B cell (primary cell): Measurements from ENCODE around the gene PREX1. TPM values are rescaled to one million over a fixed set of nuclear protein-coding genes. Genes with fewer than 3 reads are reported as not detected.

Experiments used
- ATAC-seq: fragments of 200-7000 bp; cut with Tn5 transposase; one replicate; pipeline ENCODE4 v1.10.0; 2021; ENCODE audit warnings: low read depth, mild to moderate bottlenecking, moderate number of reproducible peaks, moderate library complexity
- CTCF ChIA-PET: fragments of 350-600 bp; sonication (Branson Sonifier 250); formaldehyde crosslinking; loops from one replicate; lab custom pipeline; 2021; ENCODE audit warnings: antibody characterized with exemption, inconsistent platforms; lab: Charles Lee
- POLR2A ChIA-PET: fragments of 350-600 bp; sonication (Branson Sonifier 250); formaldehyde crosslinking; loops from one replicate; lab custom pipeline; 2021; ENCODE audit warnings: antibody characterized with exemption; lab: Charles Lee
- DNase-seq: peaks from one replicate; pipeline ENCODE4 v3.0.0; 2013
- H2AFZ ChIP-seq: 2 replicates; pipeline ENCODE4 v1.6.1; 2012; ENCODE audit warnings: mild to moderate bottlenecking, low read depth, low read length; ENCODE audit not compliant: insufficient read depth, poor library complexity, severe bottlenecking
- H3K27ac ChIP-seq, 2 donors: 1 replicate in 1 of 2; 2 replicates in 1 of 2; pipeline ENCODE4 v1.5.1; 2012 to 2013; ENCODE audit warnings: low read length in 2 of 2, mild to moderate bottlenecking in 2 of 2, moderate library complexity in 1 of 2
- H3K27me3 ChIP-seq, 4 experiments: fragments of 200-600 bp in 1 of 4; sonication (generic) in 1 of 4; replicated peaks in 1 of 4; 1 replicate in 2 of 4; 2 replicates in 2 of 4; pipeline versions ENCODE4 v1.6.1 to v1.7.0; 2013 to 2016; ENCODE audit warnings: low read length in 3 of 4, mild to moderate bottlenecking in 2 of 4, mixed read lengths in 1 of 4, moderate library complexity in 1 of 4; ENCODE audit not compliant: insufficient read depth in 4 of 4, control insufficient read depth in 3 of 4; ENCODE audit errors: control extremely low read depth in 1 of 4
- H3K36me3 ChIP-seq, 2 experiments: replicated peaks in 1 of 2; 1 replicate in 1 of 2; 2 replicates in 1 of 2; pipeline versions ENCODE4 v1.6.1 to v1.7.1; 2013; ENCODE audit warnings: low read length in 1 of 2; ENCODE audit not compliant: insufficient read depth in 2 of 2, control insufficient read depth in 1 of 2; ENCODE audit errors: control extremely low read depth in 1 of 2, extremely low read depth in 1 of 2
- H3K4me1 ChIP-seq, 2 donors: fragments of 200-600 bp in 1 of 2; sonication (generic) in 1 of 2; 1 replicate in 1 of 2; 2 replicates in 1 of 2; pipeline versions ENCODE4 v1.5.1 to v1.6.1; 2013 to 2017; ENCODE audit warnings: low read length in 2 of 2; ENCODE audit not compliant: control insufficient read depth in 2 of 2, insufficient read depth in 2 of 2
- H3K4me2 ChIP-seq: replicated peaks from 2 replicates; pipeline ENCODE3; 2012; ENCODE audit warnings: mild to moderate bottlenecking, low read depth, low read length; ENCODE audit not compliant: poor library complexity, severe bottlenecking
- H3K4me3 ChIP-seq, 5 experiments: fragments of 200-600 bp in 1 of 5; sonication (generic) in 1 of 5; 1 replicate in 3 of 5; 2 replicates in 2 of 5; pipeline versions ENCODE4 v1.5.1 to v1.7.0; 2011 to 2016; ENCODE audit warnings: low read length in 4 of 5, mild to moderate bottlenecking in 4 of 5, low read depth in 2 of 5, control low read depth in 1 of 5, moderate library complexity in 1 of 5; ENCODE audit not compliant: insufficient read depth in 1 of 5; ENCODE audit errors: control extremely low read depth in 1 of 5, extremely low read depth in 1 of 5
- H3K79me2 ChIP-seq: fragments of 200-600 bp; sonication (generic); one replicate; pipeline ENCODE4 v1.6.0; 2016; ENCODE audit warnings: low read length; ENCODE audit not compliant: control insufficient read depth, insufficient read depth
- H3K9ac ChIP-seq: fragments of 200-600 bp; sonication (generic); 2 replicates; pipeline ENCODE4 v1.6.1; 2017; ENCODE audit warnings: mild to moderate bottlenecking, low read length, moderate library complexity
- H3K9me3 ChIP-seq, 3 donors: one replicate each; pipeline versions ENCODE4 v1.6.1 to v1.7.1; 2013; ENCODE audit warnings: low read length in 2 of 3; ENCODE audit not compliant: control insufficient read depth in 2 of 3, insufficient read depth in 1 of 3; ENCODE audit errors: control extremely low read depth in 1 of 3
- H4K20me1 ChIP-seq: 2 replicates; pipeline ENCODE4 v1.6.0; 2012; ENCODE audit warnings: mild to moderate bottlenecking, low read length; ENCODE audit not compliant: insufficient read depth, control insufficient read depth, poor library complexity, severe bottlenecking
- H3K27ac Mint-ChIP-seq: one replicate; pipeline ENCODE4 v1.8.0; 2021; ENCODE audit warnings: mixed read lengths
- H3K27me3 Mint-ChIP-seq: one replicate; pipeline ENCODE4 v1.8.0; 2021; ENCODE audit warnings: mixed read lengths
- H3K4me1 Mint-ChIP-seq: one replicate; pipeline ENCODE4 v1.8.0; 2021; ENCODE audit warnings: mixed read lengths
- H3K4me3 Mint-ChIP-seq: one replicate; pipeline ENCODE4 v1.8.0; 2021; ENCODE audit warnings: mixed read lengths
- H3K9me3 Mint-ChIP-seq: one replicate; pipeline ENCODE4 v1.8.0; 2022; ENCODE audit warnings: mixed read lengths; ENCODE audit not compliant: insufficient read depth
- CTCF ChIP-seq: fragments of 200-600 bp; IDR thresholded peaks from one replicate; pipeline ENCODE4 v1.8.0; 2022; ENCODE audit warnings: antibody characterized with exemption, mild to moderate bottlenecking
- EZH2 ChIP-seq: IDR thresholded peaks from 2 replicates; pipeline ENCODE4 v1.6.1; 2012; ENCODE audit warnings: borderline replicate concordance, low read depth, mild to moderate bottlenecking, moderate library complexity, low read length; ENCODE audit not compliant: insufficient read depth, poor library complexity, severe bottlenecking
- WGBS: methylation state at CpG from one replicate; pipeline ENCODE4 v1.1.5; 2013; ENCODE audit warnings: missing lambda C conversion rate; ENCODE audit not compliant: insufficient coverage; 5-methylcytosine and 5-hydroxymethylcytosine counted together
- intact Hi-C: fragments of 100-400 bp; cut with micrococcal nuclease; formaldehyde crosslinking; loops from one replicate; pipeline ENCODE4 v1.10.0; 2022
- polyA plus RNA-seq: library from polyadenylated mRNA; depleted of rRNA; stranded (reverse); fragments of >200 nt; gene quantifications from 2 replicates; pipeline ENCODE4 v1.2.3, GENCODE V29; 2012
- total RNA-seq, 2 donors: library from RNA; stranded (reverse); fragments of 120-200 nt in 1 of 2; gene quantifications; 1 replicate in 1 of 2; 2 replicates in 1 of 2; pipeline versions ENCODE4 v1.2.3 to v1.2.4, GENCODE V29; 2013 to 2022

PREX1 gene
- total and polyA plus RNA-seq, 2 donors (not counting 1 experiment from before 2014, with no cell fraction given) = 79.1 to 99.4 TPM

- Mint-ChIP-seq H3K27me3 (no peaks in the 10 kb centered on the region), H3K27ac (peak overlapping the region; percentile 88), H3K4me3 (peak overlapping the region; percentile 92), H3K4me1 (peaks cover 41% of the 10 kb centered on the region), H3K9me3 (no peaks in the 10 kb centered on the region)
- Histone ChIP-seq H3K4me1 (peaks cover 64 to 71% of the 10 kb centered on the region in 2 donors), H3K4me3 (peak overlapping the region; percentile 8 to 93 (median 90)), H3K79me2 (peaks cover 66% of the 10 kb centered on the region), H3K36me3 (peaks cover 0 to 7% of the 10 kb centered on the region in 2 experiments), H3K27ac (peak overlapping the region; percentile 52 to 79), H3K9ac (peak overlapping the region; percentile 79), H3K27me3 (no peaks in the 10 kb centered on the region), H2AFZ (no peak overlapping the region), H3K4me2 (peak overlapping the region; percentile 87), H3K9me3 (no peaks in the 10 kb centered on the region), H4K20me1 (peaks cover 16% of the 10 kb centered on the region)
- TF ChIP-seq EZH2 = no peak
- no peak for TF ChIP-seq CTCF
- DNase-seq (no peak), ATAC-seq (no peak)
- intact Hi-C loops = loop anchor here (5.0 to 10.0 kb wide), 4 partner anchors 37 to 980 kb away; no protein-coding TSS in a partner anchor
- ChIA-PET CTCF (interaction anchor here (1.3 to 1.7 kb wide), 4 partner anchors 20 to 167 kb away, joined by 3 to 6 read pairs (median 4); no protein-coding TSS in a partner anchor), POLR2A (interaction anchor here (0.8 to 0.9 kb wide), 2 partner anchors 52 to 859 kb away, joined by 3 to 11 read pairs; no protein-coding TSS in a partner anchor)
- WGBS = 72% methylated on average over 10 of the region's 12 CpGs
These were observed 2.8 kb downstream of the PREX1 start for GRCh38 chr20:48824830-48825565.
